Tibial artery (tissue), 4 donors: ENCODE results near the gene MAP3K4.

ENCODE experiments used
- DNase-seq, 2 donors: peaks; one replicate each; pipeline ENCODE4 v3.0.0-alpha.2; 2019
- H3K27ac ChIP-seq, 2 donors: fragments of 200-600 bp; sonication (generic) in 1 of 2; 1 replicate in 1 of 2; 2 replicates in 1 of 2; pipeline ENCODE4 v1.5.1; 2018 to 2019; ENCODE audit warnings: mild to moderate bottlenecking in 1 of 2
- H3K27me3 ChIP-seq, 2 donors: fragments of 200-600 bp; sonication (generic) in 1 of 2; one replicate each; pipeline versions ENCODE4 v1.5.1 to v1.6.0; 2016 to 2019
- H3K36me3 ChIP-seq, 3 donors: fragments of 200-600 bp; sonication (generic) in 2 of 3; one replicate each; pipeline ENCODE4 v1.5.1; 2016 to 2019; ENCODE audit warnings: mild to moderate bottlenecking in 2 of 3
- H3K4me1 ChIP-seq, 4 donors: fragments of 200-600 bp; sonication (generic) in 2 of 4; 1 replicate in 3 of 4; 2 replicates in 1 of 4; pipeline ENCODE4 v1.5.1; 2016 to 2019
- H3K4me3 ChIP-seq, 2 donors: fragments of 200-600 bp; sonication (generic) in 1 of 2; 1 replicate in 1 of 2; 2 replicates in 1 of 2; pipeline ENCODE4 v1.5.1; 2018 to 2019; ENCODE audit warnings: mild to moderate bottlenecking in 2 of 2
- H3K9me3 ChIP-seq, 3 donors: fragments of 200-600 bp; sonication (generic) in 1 of 3; one replicate each; pipeline ENCODE4 v1.5.1; 2016 to 2019
- CTCF ChIP-seq, 2 experiments: fragments of 200-600 bp in 1 of 2; fragments of 450-650 bp in 1 of 2; IDR thresholded peaks; one replicate each; pipeline ENCODE4 v1.5.1; 2017 to 2019; ENCODE audit warnings: antibody characterized with exemption in 2 of 2, mild to moderate bottlenecking in 1 of 2, moderate library complexity in 1 of 2
- intact Hi-C: fragments of 100-400 bp; cut with DNase I; formaldehyde crosslinking; loops from one replicate; pipeline ENCODE4 v1.15.0; 2023; ENCODE audit warnings: low total_unique reads

The MAP3K4 gene

GRCh38 chr6:161133963-161134362, 142.4 kb downstream of the MAP3K4 start:
- Histone ChIP-seq H3K27ac (no peak overlapping the region), H3K27me3 (no peaks in the 10 kb centered on the region), H3K4me1 (no peaks in the 10 kb centered on the region), H3K36me3 (peaks cover 7 to 71% (median 16%) of the 10 kb centered on the region in 3 donors), H3K9me3 (no peaks in the 10 kb centered on the region), H3K4me3 (no peak overlapping the region)
- no peak for DNase-seq
- intact Hi-C loops = no loop called here
- TF ChIP-seq CTCF (IDR thresholded peaks at IDR 0.05) = no peak

GRCh38 chr6:161134550-161135298, 143.2 kb downstream of the MAP3K4 start:
- H3K27ac ChIP-seq = no peak overlapping the region
- TF ChIP-seq CTCF (IDR thresholded peaks at IDR 0.05) = no peak
- no peak overlapping the region for H3K4me3 ChIP-seq
- intact Hi-C loops = loop anchor here (5.0 kb wide), 1 partner anchor 243 kb away; no protein-coding TSS in a partner anchor
- no peaks in the 10 kb centered on the region for H3K9me3 ChIP-seq
- H3K36me3 ChIP-seq = peaks cover 4 to 71% (median 11%) of the 10 kb centered on the region in 3 donors
- H3K27me3 ChIP-seq = no peaks in the 10 kb centered on the region
- no peaks in the 10 kb centered on the region for H3K4me1 ChIP-seq
- no peak for DNase-seq

- Histone ChIP-seq H3K27ac (no peak overlapping the region), H3K27me3 (no peaks in the 10 kb centered on the region), H3K4me3 (no peak overlapping the region), H3K4me1 (no peaks in the 10 kb centered on the region), H3K36me3 (peaks cover 4 to 69% (median 11%) of the 10 kb centered on the region in 3 donors), H3K9me3 (no peaks in the 10 kb centered on the region)
- intact Hi-C loops = loop anchor here (5.0 kb wide), 1 partner anchor 241 kb away; no protein-coding TSS in a partner anchor
- TF ChIP-seq CTCF (IDR thresholded peaks at IDR 0.05) = no peak
- no peak for DNase-seq
These were observed 144.4 kb downstream of the MAP3K4 start for GRCh38 chr6:161135695-161136591.

GRCh38 chr6:161136655-161137054, 145.1 kb downstream of the MAP3K4 start:
- no peak for DNase-seq
- intact Hi-C loops = loop anchor here (5.0 kb wide), 1 partner anchor 241 kb away; no protein-coding TSS in a partner anchor
- no peak for TF ChIP-seq CTCF (IDR thresholded peaks at IDR 0.05)
- no peaks in the 10 kb centered on the region for H3K27me3 ChIP-seq
- H3K4me3 ChIP-seq = no peak overlapping the region
- H3K27ac ChIP-seq = no peak overlapping the region
- H3K4me1 ChIP-seq = no peaks in the 10 kb centered on the region
- no peaks in the 10 kb centered on the region for H3K9me3 ChIP-seq
- peaks cover 4 to 63% (median 11%) of the 10 kb centered on the region in 3 donors for H3K36me3 ChIP-seq

- Histone ChIP-seq H3K27ac (no peak overlapping the region), H3K36me3 (peaks cover 4 to 61% (median 11%) of the 10 kb centered on the region in 3 donors), H3K9me3 (no peaks in the 10 kb centered on the region), H3K27me3 (no peaks in the 10 kb centered on the region), H3K4me3 (no peak overlapping the region), H3K4me1 (no peaks in the 10 kb centered on the region)
- intact Hi-C loops = loop anchor here (5.0 kb wide), 1 partner anchor 240 kb away; no protein-coding TSS in a partner anchor
- DNase-seq = no peak
- TF ChIP-seq CTCF (IDR thresholded peaks at IDR 0.05) = no peak
These were observed 145.8 kb downstream of the MAP3K4 start for GRCh38 chr6:161137320-161137719.
